Gastrocnemius medialis (tissue), 4 donors: Measurements from ENCODE around the gene PPP1R13L. TPM values are rescaled to one million over a fixed set of nuclear protein-coding genes. Genes with fewer than 3 reads are reported as not detected.

Experiments used
- ATAC-seq, 2 donors: fragments of 150-250 bp; one replicate each; pipeline ENCODE4 v1.9.1; 2016
- DNase-seq, 2 donors: peaks; one replicate each; pipeline ENCODE4 v3.0.0-alpha.2; 2019
- H3K27ac ChIP-seq, 4 donors: fragments of 200-600 bp; sonication (generic); 1 replicate in 1 of 4; 2 replicates in 3 of 4; pipeline ENCODE4 v1.5.1; 2016 to 2018; ENCODE audit warnings: mild to moderate bottlenecking in 2 of 4, moderate library complexity in 1 of 4
- H3K27me3 ChIP-seq, 3 donors: fragments of 200-600 bp; sonication (generic) in 2 of 3; 1 replicate in 1 of 3; 2 replicates in 2 of 3; pipeline versions ENCODE4 v1.5.1 to v1.6.0; 2016 to 2019; ENCODE audit warnings: mild to moderate bottlenecking in 1 of 3, moderate library complexity in 1 of 3
- H3K36me3 ChIP-seq, 2 donors: fragments of 200-600 bp; sonication (generic) in 1 of 2; one replicate each; pipeline ENCODE4 v1.5.1; 2017 to 2018
- H3K4me1 ChIP-seq, 2 donors: fragments of 200-600 bp; sonication (generic) in 1 of 2; one replicate each; pipeline ENCODE4 v1.5.1; 2016 to 2017; ENCODE audit warnings: mild to moderate bottlenecking in 2 of 2
- H3K4me3 ChIP-seq, 4 donors: fragments of 200-600 bp; sonication (generic) in 3 of 4; 1 replicate in 1 of 4; 2 replicates in 3 of 4; pipeline ENCODE4 v1.5.1; 2016 to 2019; ENCODE audit warnings: mild to moderate bottlenecking in 2 of 4
- H3K9me3 ChIP-seq, 3 donors: fragments of 200-600 bp; sonication (generic) in 2 of 3; 1 replicate in 1 of 3; 2 replicates in 2 of 3; pipeline ENCODE4 v1.5.1; 2016 to 2019
- CTCF ChIP-seq, 5 experiments: fragments of 450-650 bp in 3 of 5; fragments of 200-600 bp in 2 of 5; sonication (generic) in 2 of 5; IDR thresholded peaks in 4 of 5; conservative IDR thresholded peaks in 1 of 5; 1 replicate in 4 of 5; 2 replicates in 1 of 5; pipeline ENCODE4 v1.5.1; 2016 to 2019; ENCODE audit warnings: antibody characterized with exemption in 5 of 5, mild to moderate bottlenecking in 3 of 5, moderate library complexity in 3 of 5
- POLR2A ChIP-seq, 2 donors: fragments of 450-650 bp; IDR thresholded peaks; one replicate each; pipeline ENCODE4 v1.6.1; 2017; ENCODE audit warnings: antibody characterized with exemption in 2 of 2, mild to moderate bottlenecking in 2 of 2, moderate library complexity in 2 of 2
- in situ Hi-C, 4 donors: fragments of 200-750 bp; cut with MboI; loops; one replicate each; pipeline versions ENCODE4 v1.15.0 to v1.8.0; 2017; ENCODE audit warnings: low sequenced_read_pairs in 4 of 4
- intact Hi-C: fragments of 100-400 bp; cut with DNase I; formaldehyde crosslinking; loops from one replicate; pipeline ENCODE4 v1.15.1; 2023; ENCODE audit warnings: low total_unique reads
- total RNA-seq, 4 donors: library from RNA; depleted of rRNA; stranded (reverse); fragments of >200 nt; gene quantifications; one replicate each; pipeline versions ENCODE4 v1.1.0 to v1.2.3, GENCODE V29; 2016

The PPP1R13L gene
- total RNA-seq, 4 donors from 2014 or later: 1.1 to 6.9 (median 1.5) TPM

- Histone ChIP-seq H3K27me3 (no peaks in the 10 kb centered on the region), H3K4me3 (no peak overlapping the region), H3K4me1 (no peaks in the 10 kb centered on the region), H3K27ac (no peak overlapping the region), H3K36me3 (peaks cover 0 to 24% of the 10 kb centered on the region in 2 donors), H3K9me3 (no peaks in the 10 kb centered on the region)
- no peak for DNase-seq
- intact Hi-C loops: no loop called here
- in situ Hi-C loops: no loop called here
- TF ChIP-seq CTCF (IDR thresholded peaks at IDR 0.05 in 4 of 5, conservative IDR thresholded peaks at IDR 0.05 in 1 of 5) (no peak), POLR2A (IDR thresholded peaks at IDR 0.05) (no peak)
- ATAC-seq: no peak
Measured at GRCh38 chr19:45358213-45358792, 46.6 kb downstream of the PPP1R13L start.

- ATAC-seq: no peak
- no peak for DNase-seq
- no peaks in the 10 kb centered on the region for H3K9me3 ChIP-seq
- H3K4me1 ChIP-seq: no peaks in the 10 kb centered on the region
- no peak overlapping the region for H3K27ac ChIP-seq
- intact Hi-C loops (no loop called here), in situ Hi-C loops (no loop called here)
- peaks cover 0 to 31% of the 10 kb centered on the region in 2 donors for H3K36me3 ChIP-seq
- TF ChIP-seq POLR2A (IDR thresholded peaks at IDR 0.05): no peak
- TF ChIP-seq CTCF (IDR thresholded peaks at IDR 0.05 in 4 of 5, conservative IDR thresholded peaks at IDR 0.05 in 1 of 5): no peak
- H3K27me3 ChIP-seq: no peaks in the 10 kb centered on the region
- H3K4me3 ChIP-seq: no peak overlapping the region
Measured at GRCh38 chr19:45357445-45357783, 47.5 kb downstream of the PPP1R13L start.

GRCh38 chr19:45356760-45357444 is 48.0 kb downstream of the PPP1R13L start:
- peaks cover 0 to 31% of the 10 kb centered on the region in 2 donors for H3K36me3 ChIP-seq
- no peaks in the 10 kb centered on the region for H3K4me1 ChIP-seq
- H3K9me3 ChIP-seq: no peaks in the 10 kb centered on the region
- in situ Hi-C loops: no loop called here
- no peak for ATAC-seq
- DNase-seq: no peak
- intact Hi-C loops: no loop called here
- no peak overlapping the region for H3K4me3 ChIP-seq
- no peak for TF ChIP-seq POLR2A (IDR thresholded peaks at IDR 0.05)
- TF ChIP-seq CTCF (IDR thresholded peaks at IDR 0.05 in 4 of 5, conservative IDR thresholded peaks at IDR 0.05 in 1 of 5): no peak
- H3K27ac ChIP-seq: no peak overlapping the region
- no peaks in the 10 kb centered on the region for H3K27me3 ChIP-seq

GRCh38 chr19:45355910-45356309 is 49.0 kb downstream of the PPP1R13L start:
- Histone ChIP-seq H3K4me3 (no peak overlapping the region), H3K27me3 (no peaks in the 10 kb centered on the region), H3K9me3 (no peaks in the 10 kb centered on the region), H3K36me3 (peaks cover 0 to 26% of the 10 kb centered on the region in 2 donors), H3K4me1 (no peaks in the 10 kb centered on the region), H3K27ac (no peak overlapping the region)
- ATAC-seq (no peak), DNase-seq (no peak)
- TF ChIP-seq CTCF (IDR thresholded peaks at IDR 0.05 in 4 of 5, conservative IDR thresholded peaks at IDR 0.05 in 1 of 5) (no peak), POLR2A (IDR thresholded peaks at IDR 0.05) (no peak)
- in situ Hi-C loops (no loop called here), intact Hi-C loops (no loop called here)
